Liver (tissue), 9 donors: ENCODE results near the gene KCNJ12. TPM values are rescaled to one million over a fixed set of nuclear protein-coding genes. Genes with fewer than 3 reads are reported as not detected.

Experiments
- DNase-seq: peaks from one replicate; pipeline ENCODE4 v3.0.0-alpha.2; 2017; ENCODE audit warnings: low spot score
- H3K27ac ChIP-seq, 2 donors: one replicate each; pipeline ENCODE4 v1.7.0; 2013; ENCODE audit warnings: inconsistent platforms in 2 of 2, low read length in 2 of 2, control low read depth in 1 of 2, low read depth in 1 of 2, mild to moderate bottlenecking in 1 of 2
- H3K27me3 ChIP-seq, 4 donors: one replicate each; pipeline versions ENCODE4 v1.6.1 to v1.7.0; 2013; ENCODE audit warnings: low read length in 3 of 4, inconsistent platforms in 1 of 4, mild to moderate bottlenecking in 1 of 4, moderate library complexity in 1 of 4; ENCODE audit not compliant: control insufficient read depth in 4 of 4, insufficient read depth in 4 of 4
- H3K36me3 ChIP-seq, 4 donors: one replicate each; pipeline versions ENCODE4 v1.6.1 to v1.7.0; 2013; ENCODE audit warnings: low read length in 3 of 4, mild to moderate bottlenecking in 3 of 4, low read depth in 1 of 4, moderate library complexity in 1 of 4; ENCODE audit not compliant: control insufficient read depth in 4 of 4, insufficient read depth in 3 of 4
- H3K4me1 ChIP-seq, 4 donors: one replicate each; pipeline versions ENCODE4 v1.6.1 to v1.7.0; 2013; ENCODE audit warnings: low read length in 3 of 4, mild to moderate bottlenecking in 3 of 4, moderate library complexity in 1 of 4; ENCODE audit not compliant: control insufficient read depth in 4 of 4, insufficient read depth in 4 of 4
- H3K4me3 ChIP-seq, 3 donors: one replicate each; pipeline versions ENCODE4 v1.6.1 to v1.7.0; 2013; ENCODE audit warnings: low read length in 3 of 3, control low read depth in 1 of 3, low read depth in 1 of 3, mild to moderate bottlenecking in 1 of 3
- H3K9ac ChIP-seq, 2 donors: one replicate each; pipeline ENCODE4 v1.7.0; 2013; ENCODE audit warnings: low read length in 2 of 2, mild to moderate bottlenecking in 2 of 2, moderate library complexity in 2 of 2, control low read depth in 1 of 2, low read depth in 1 of 2
- H3K9me3 ChIP-seq, 4 donors: one replicate each; pipeline versions ENCODE4 v1.6.1 to v1.7.0; 2013; ENCODE audit warnings: low read length in 3 of 4; ENCODE audit not compliant: control insufficient read depth in 4 of 4
- CTCF ChIP-seq: fragments of 150-350 bp; IDR thresholded peaks from 2 replicates; pipeline ENCODE4 v1.5.1; 2017; ENCODE audit warnings: improper control_type of control experiment, low read depth, low read length; ENCODE audit not compliant: missing input control
- EGR1 ChIP-seq, 2 donors: IDR thresholded peaks; 2 replicates each; pipeline ENCODE4 v1.6.1; 2016 to 2018; ENCODE audit warnings: antibody characterized with exemption in 2 of 2, low read depth in 2 of 2
- FOXA1 ChIP-seq: IDR thresholded peaks from 2 replicates; pipeline ENCODE4 v1.6.1; 2016; ENCODE audit warnings: antibody characterized with exemption
- HNF4A ChIP-seq, 2 donors: conservative IDR thresholded peaks; 2 replicates each; pipeline ENCODE4 v1.6.1; 2016; ENCODE audit warnings: antibody characterized with exemption in 2 of 2, mild to moderate bottlenecking in 2 of 2
- JUND ChIP-seq, 2 donors: IDR thresholded peaks; 2 replicates each; pipeline ENCODE4 v1.6.1; 2016; ENCODE audit warnings: antibody characterized with exemption in 2 of 2
- NR2F2 ChIP-seq: IDR thresholded peaks from 2 replicates; pipeline ENCODE4 v1.6.1; 2016; ENCODE audit warnings: antibody characterized with exemption
- RAD21 ChIP-seq, 2 donors: IDR thresholded peaks; 2 replicates each; pipeline ENCODE4 v1.6.1; 2016; ENCODE audit warnings: antibody characterized with exemption in 2 of 2, mild to moderate bottlenecking in 2 of 2
- REST ChIP-seq: IDR thresholded peaks from 2 replicates; pipeline ENCODE4 v1.6.1; 2016; ENCODE audit warnings: antibody characterized with exemption, mild to moderate bottlenecking
- YY1 ChIP-seq: IDR thresholded peaks from 2 replicates; pipeline ENCODE4 v1.6.1; 2016; ENCODE audit warnings: antibody characterized with exemption, mild to moderate bottlenecking
- WGBS: extraction: QIAGEN DNeasy Blood & Tissue Kit; methylation state at CpG from one replicate; pipeline ENCODE4 v1.1.7; 2013; 5-methylcytosine and 5-hydroxymethylcytosine counted together
- polyA plus RNA-seq, 2 donors: library from polyadenylated mRNA; stranded (reverse) in 1 of 2; unstranded in 1 of 2; fragments of 200-250 nt in 1 of 2; fragments of >200 nt in 1 of 2; fragmentation: Nextera tagmentation in 1 of 2; extraction: Ambion mirVana in 1 of 2; gene quantifications; one replicate each; pipeline versions ENCODE4 v1.2.1 to v1.2.3, GENCODE V29; 2013 to 2015
- total RNA-seq, 2 donors: library from RNA; depleted of rRNA; stranded (reverse); fragments of >200 nt; gene quantifications; one replicate each; pipeline ENCODE4 v1.2.3, GENCODE V29; 2014
- TF ChIP-seq, protein P1 (sequence below): IDR thresholded peaks from 2 replicates; pipeline ENCODE4 v1.6.1; 2016; ENCODE audit warnings: antibody characterized with exemption
- TF ChIP-seq, protein P2 (sequence below): IDR thresholded peaks from 2 replicates; pipeline ENCODE4 v1.6.1; 2016; ENCODE audit warnings: antibody characterized with exemption
- donor health status: healthy.
- donor health status: healthy.
- donor health status: healthy.
- donor health status: healthy.
- donor health status: healthy.

Gene KCNJ12
- total and polyA plus RNA-seq, 4 donors, result 0.25 to 0.67 (median 0.38) TPM

DNA sequence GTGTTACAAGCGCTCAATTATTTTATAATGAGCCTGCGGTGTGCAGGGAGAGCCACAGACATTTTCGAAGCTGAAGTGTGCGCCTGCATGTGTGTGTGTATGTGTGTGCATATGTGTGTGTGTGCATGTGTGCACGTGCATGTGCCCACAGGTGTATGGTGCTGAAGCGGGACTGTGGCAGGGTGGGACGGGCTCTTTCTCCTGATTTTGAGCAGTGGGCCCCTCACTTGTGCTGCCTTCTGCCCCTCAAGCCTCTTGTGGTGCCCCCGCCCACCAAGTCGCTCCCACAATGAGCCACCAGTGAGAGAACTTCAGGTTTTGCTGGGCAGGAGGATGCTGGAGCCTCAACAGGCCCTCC lies 16.7 kb upstream of the KCNJ12 start:
- Histone ChIP-seq H3K4me3 (no peak overlapping the region), H3K27ac (no peak overlapping the region), H3K4me1 (no peaks in the 10 kb centered on the region), H3K36me3 (no peaks in the 10 kb centered on the region), H3K9me3 (no peaks in the 10 kb centered on the region), H3K27me3 (no peaks in the 10 kb centered on the region), H3K9ac (no peak overlapping the region)
- no peak for TF ChIP-seq EGR1 (IDR thresholded peaks at IDR 0.05; ENCODE audit: low read depth in 2 of 2)
- TF ChIP-seq NR2F2, result no peak
- TF ChIP-seq, protein P1, sequence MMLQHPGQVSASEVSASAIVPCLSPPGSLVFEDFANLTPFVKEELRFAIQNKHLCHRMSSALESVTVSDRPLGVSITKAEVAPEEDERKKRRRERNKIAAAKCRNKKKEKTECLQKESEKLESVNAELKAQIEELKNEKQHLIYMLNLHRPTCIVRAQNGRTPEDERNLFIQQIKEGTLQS, result no peak
- no peak for TF ChIP-seq REST
- no peak for DNase-seq
- WGBS, result 88% methylated on average over 9 of the region's 9 CpGs

DNA sequence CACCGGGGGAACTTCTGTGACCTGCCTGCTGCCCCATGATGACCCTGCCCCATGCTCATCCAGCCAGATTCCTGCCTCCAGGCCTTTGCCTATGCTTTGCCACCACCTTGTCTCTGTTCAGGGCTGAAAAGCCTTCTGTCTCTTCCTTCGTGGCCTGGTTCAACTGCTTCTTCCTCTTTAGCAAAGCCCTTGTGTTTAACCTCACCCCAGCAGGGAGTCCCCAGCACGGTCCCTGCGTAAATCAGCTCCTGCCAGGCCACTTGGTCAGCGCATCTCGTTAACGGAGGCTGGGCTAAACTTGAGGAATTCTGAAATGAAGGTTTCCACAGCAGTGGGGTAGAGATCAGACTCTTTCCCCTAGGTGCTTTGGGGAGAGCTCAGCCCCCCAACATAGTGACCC lies 16.1 kb upstream of the KCNJ12 start:
- Histone ChIP-seq H3K4me1 (no peaks in the 10 kb centered on the region), H3K9ac (no peak overlapping the region), H3K9me3 (no peaks in the 10 kb centered on the region), H3K4me3 (no peak overlapping the region), H3K36me3 (no peaks in the 10 kb centered on the region), H3K27ac (no peak overlapping the region), H3K27me3 (no peaks in the 10 kb centered on the region)
- 73% methylated on average over 7 of the region's 7 CpGs for whole genome bisulfite sequencing
- DNase-seq, result no peak
- TF ChIP-seq NR2F2 (no peak), CTCF (no peak), REST (no peak), HNF4A (conservative IDR thresholded peaks at IDR 0.05) (no peak), RAD21 (IDR thresholded peaks at IDR 0.05) (no peak), JUND (IDR thresholded peaks at IDR 0.05) (no peak), FOXA1 (no peak), YY1 (no peak)
- TF ChIP-seq, protein P2, sequence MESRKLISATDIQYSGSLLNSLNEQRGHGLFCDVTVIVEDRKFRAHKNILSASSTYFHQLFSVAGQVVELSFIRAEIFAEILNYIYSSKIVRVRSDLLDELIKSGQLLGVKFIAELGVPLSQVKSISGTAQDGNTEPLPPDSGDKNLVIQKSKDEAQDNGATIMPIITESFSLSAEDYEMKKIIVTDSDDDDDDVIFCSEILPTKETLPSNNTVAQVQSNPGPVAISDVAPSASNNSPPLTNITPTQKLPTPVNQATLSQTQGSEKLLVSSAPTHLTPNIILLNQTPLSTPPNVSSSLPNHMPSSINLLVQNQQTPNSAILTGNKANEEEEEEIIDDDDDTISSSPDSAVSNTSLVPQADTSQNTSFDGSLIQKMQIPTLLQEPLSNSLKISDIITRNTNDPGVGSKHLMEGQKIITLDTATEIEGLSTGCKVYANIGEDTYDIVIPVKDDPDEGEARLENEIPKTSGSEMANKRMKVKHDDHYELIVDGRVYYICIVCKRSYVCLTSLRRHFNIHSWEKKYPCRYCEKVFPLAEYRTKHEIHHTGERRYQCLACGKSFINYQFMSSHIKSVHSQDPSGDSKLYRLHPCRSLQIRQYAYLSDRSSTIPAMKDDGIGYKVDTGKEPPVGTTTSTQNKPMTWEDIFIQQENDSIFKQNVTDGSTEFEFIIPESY, result no peak
